Lung microvascular endothelial cell (primary cell): Measurements from ENCODE around the gene BIRC6. TPM values are rescaled to one million over a fixed set of nuclear protein-coding genes. Genes with fewer than 3 reads are reported as not detected.
A peak's percentile ranks its signal among the peaks of the same experiment; 100 is the strongest.
"Not testable (repeated sequence)": the region's sequence is repeated elsewhere in the genome, so short reads cannot be mapped to it uniquely, and the experiment has no call there.

Experiments
- DNase-seq, 2 donors: peaks; one replicate each; pipeline versions ENCODE4 v3.0.0 to v3.0.0-alpha.2; 2010; ENCODE audit warnings: low read depth in 2 of 2
- total RNA-seq: library from RNA; depleted of rRNA; stranded (reverse); fragments of >200 nt; gene quantifications from 2 replicates; pipeline ENCODE4 v1.2.1, GENCODE V29; 2014

The BIRC6 gene
- total RNA-seq = 104 and 142 TPM in 2 replicates

DNA sequence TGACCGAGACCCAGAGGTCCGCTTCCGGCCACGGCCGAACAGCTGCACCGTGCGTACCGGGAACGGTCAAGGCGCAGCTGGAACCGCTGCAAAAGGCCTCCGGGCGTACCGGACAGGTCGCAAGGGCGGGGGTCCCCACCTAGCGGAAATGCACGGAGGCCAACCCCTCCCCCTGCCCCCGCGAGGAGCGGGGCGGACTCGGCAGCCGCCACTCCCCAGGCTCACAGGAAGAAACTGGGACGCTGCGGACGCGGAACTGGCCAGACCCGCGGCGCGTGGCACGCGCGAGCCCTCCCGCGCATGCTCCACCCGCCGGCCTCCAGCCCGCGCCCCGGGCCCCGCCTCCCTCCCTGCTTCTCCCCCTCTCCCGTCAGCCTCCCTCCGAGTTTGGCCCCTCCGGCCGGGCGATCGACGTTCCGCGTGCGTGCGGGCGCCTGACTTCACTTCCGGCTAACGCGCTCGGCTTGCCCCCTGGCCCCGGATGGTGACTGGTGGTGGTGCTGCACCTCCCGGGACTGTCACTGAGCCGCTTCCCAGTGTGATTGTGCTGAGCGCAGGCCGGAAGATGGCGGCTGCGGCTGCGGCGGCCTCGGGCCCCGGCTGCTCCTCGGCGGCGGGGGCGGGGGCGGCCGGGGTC lies at the start of gene BIRC6:
TSS of gene BIRC6 (plus strand) at position 343 of the 637 bp plus-strand sequence. CDS start at position 482, 139 bp downstream.
- peak; percentile 97 to 99 for DNase-seq

- DNase-seq = no peak
Observed at GRCh38 chr2:32310577-32310976, 46.2 kb upstream of the BIRC6 start.

- no peak for DNase-seq
Observed at GRCh38 chr2:32314886-32315285, 41.9 kb upstream of the BIRC6 start.

DNA sequence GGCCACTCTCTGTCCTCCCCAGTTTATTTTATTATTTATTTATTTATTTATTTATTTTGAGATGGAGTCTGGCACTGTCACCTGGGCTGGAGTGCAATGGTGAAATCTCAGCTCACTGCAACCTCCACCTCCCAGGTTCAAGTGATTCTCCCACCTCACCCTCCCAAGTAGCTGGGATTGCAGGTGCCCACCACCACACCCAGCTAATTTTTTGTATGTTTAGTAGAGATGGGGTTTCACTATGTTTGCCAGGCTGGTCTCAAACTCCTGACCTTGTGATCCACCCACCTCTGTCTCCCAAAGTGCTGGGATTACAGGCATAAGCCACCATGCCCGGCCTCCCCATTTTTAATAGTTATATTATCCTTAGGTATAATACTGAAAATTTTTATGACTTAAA lies 28.1 kb upstream of the BIRC6 start:
- DNase-seq = not testable (repeated sequence)

DNA sequence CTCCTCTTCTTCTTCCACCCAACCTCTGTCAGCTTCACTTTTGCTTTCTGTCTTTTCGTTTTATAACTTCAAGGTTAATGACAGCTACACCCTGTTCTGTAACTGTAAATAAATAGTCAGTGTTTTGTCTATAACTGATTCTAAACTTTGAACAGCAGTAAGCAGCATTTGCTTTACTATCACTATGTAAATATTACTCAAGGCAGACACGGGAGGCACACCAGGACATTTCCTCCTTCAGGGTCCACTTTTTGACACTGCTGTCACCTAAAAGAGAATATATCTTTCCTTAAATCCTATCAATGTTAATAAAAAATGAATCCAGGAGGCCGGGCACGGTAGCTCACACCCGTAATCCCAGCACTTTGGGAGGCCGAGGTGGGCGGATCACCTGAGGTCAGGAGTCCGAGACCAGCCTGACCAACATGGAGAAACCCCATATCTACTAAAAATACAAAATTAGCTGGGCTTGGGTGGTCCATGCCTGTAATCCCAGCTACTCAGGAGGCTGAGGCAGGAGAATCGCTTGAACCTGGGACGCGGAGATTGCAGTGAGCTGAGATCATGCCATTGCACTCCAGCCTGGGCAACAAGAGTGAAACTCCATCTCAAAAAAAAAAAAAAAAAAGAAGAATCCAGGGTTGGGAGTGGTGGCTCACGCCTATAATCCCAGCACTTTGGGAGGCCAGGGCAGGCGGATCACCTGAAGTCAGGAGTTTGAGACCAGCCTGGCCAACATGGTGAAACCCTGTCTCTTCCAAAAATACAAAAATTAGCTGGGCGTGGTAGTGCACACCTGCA lies 27.4 kb upstream of the BIRC6 start:
- not testable (repeated sequence) for DNase-seq

DNA sequence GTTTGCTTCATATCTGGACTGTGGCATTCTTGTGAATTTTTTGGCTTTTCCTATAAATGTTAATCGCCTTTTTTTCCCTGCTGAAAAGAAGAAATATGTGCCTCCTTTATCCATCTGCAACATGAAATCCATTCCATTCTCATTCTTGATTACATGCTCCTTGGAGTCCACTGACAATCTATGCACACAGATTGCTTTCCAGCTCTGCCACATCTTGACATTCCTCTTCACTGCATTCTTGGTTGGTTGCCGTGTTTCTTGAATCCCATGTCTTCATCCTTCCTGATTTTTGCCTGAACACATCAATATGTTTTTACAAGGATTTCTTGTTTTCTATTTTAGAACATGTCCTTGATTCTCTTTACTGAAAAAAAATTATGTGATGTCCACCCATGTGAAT lies 26.7 kb upstream of the BIRC6 start:
- no peak for DNase-seq

GRCh38 chr2:32342801-32343200 lies 14.0 kb upstream of the BIRC6 start:
- peak; percentile 94 to 99 for DNase-seq

DNA sequence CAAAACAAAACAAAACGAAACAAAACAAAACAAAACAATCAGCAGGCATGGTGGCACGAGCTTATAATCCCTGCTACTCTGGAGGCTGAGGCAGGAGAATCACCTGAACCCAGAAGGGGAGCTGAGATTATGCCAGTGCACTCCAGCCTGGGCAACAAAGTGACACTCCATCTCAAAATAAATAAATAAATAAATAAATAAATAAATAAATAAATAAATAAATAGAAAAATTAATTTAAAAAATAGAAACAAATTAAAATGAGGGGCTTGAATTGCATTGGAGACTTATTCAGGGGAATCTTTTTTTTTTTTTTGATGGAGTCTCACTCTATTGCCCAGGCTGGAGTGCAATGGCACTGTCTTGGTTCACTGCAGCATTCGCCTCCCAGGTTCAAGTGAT lies 6.0 kb upstream of the BIRC6 start:
- DNase-seq = not testable (repeated sequence)

GRCh38 chr2:32355976-32356680 lies 695 bp upstream of the BIRC6 start:
- DNase-seq = no peak

DNA sequence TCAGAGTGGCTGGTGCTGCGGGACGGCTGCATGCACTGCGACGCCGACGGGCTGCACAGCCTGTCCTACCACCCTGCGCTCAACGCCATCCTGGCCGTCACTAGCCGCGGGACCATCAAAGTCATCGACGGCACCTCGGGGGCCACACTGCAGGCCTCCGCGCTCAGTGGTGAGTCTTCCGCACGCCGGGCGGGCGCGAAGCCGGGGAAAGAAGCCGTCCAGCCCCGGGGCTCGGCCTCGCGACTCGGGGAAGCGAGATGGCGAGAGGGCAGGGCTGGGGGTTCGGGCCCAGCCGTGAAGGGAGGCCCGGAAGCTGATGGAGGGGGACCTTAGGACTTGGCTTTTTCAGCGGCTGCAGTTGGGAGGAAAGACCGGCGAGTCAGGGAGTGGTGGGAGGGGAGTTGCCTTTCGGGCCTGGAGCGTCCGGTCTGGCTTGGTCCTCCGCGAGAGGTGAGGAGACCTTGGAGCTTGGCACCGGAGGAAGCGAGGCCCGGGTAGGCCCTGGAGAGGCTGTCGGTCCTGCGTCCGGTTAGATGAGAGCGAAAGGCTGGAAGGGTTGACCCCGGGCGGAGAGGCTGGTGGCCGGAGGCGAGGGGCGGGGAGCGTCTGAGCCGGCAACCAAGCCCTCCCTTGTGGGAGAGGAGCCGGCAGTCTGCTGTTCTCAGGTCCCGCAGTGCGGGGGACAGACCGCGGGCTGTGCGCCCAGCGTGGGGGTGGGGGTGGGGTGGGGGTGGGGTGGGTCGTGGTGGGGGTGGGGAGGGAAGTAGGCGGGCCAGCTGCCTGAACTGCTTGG lies 691 bp downstream of the BIRC6 start:
- peak; percentile 49 to 57 for DNase-seq

DNA sequence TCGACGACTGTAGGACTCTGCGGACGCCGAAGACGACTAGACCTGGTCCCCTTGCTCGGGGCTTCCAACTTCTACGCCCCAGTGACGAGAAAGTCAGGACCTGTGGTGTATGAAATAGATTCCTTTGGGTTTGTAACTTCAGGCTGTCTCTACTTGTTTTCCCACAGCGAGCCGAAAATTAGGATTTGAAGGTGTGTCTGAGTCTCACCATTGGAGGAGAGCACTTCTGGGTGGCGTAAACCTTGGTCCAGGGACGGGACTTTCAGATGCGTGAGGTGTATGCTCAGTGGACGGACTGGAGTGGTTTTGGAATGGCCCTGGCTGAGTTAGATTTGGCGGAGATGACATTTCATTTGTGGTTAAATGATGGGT lies 1.3 kb downstream of the BIRC6 start:
- peak; percentile 36 to 41 for DNase-seq

DNA sequence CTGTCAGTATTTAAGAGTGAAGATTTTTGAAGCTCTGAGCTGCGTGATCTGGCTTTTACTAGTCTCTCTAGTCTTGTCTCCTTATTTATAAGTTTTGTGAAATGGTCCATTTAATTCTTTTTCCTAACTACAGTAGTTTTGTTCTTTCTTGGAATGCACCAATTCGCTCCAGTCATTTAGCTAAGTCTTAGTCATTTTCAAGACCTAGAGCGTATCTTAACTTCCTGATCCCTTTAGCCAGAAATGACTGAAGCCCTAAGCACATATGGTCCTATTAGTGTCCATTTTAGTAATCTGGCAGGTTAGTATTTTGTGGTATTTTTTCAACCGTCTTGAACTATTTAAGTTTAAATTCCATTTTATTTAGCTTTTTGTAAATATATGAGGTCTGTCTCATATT lies 3.6 kb downstream of the BIRC6 start:
- DNase-seq = peak in 1 of 2 donors; percentile 35

- not testable (repeated sequence) for DNase-seq
Observed at GRCh38 chr2:32362997-32363396, 6.2 kb downstream of the BIRC6 start.

DNA sequence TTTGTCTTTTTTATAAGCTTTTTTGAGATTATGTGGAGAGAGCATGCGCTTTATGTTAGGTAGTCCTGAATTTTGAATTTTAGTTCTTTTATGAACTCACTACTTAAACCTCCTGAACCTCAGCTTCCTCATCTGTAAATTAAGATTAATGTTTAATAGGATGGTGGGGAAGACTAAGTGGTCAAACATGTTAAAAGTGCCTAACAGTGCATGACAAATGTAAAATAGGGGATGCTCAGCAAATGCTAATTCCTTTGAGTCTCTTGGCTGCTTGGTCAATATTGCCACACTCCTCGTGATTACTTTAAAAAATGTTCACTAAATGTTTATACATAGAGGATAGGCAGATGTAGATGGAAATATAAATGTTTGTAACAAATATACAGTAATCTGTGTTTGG lies 6.8 kb downstream of the BIRC6 start:
- no peak for DNase-seq

GRCh38 chr2:32364290-32364689 lies 7.5 kb downstream of the BIRC6 start:
- not testable (repeated sequence) for DNase-seq

- DNase-seq = not testable (repeated sequence)
Observed at GRCh38 chr2:32365679-32366078, 8.9 kb downstream of the BIRC6 start.

DNA sequence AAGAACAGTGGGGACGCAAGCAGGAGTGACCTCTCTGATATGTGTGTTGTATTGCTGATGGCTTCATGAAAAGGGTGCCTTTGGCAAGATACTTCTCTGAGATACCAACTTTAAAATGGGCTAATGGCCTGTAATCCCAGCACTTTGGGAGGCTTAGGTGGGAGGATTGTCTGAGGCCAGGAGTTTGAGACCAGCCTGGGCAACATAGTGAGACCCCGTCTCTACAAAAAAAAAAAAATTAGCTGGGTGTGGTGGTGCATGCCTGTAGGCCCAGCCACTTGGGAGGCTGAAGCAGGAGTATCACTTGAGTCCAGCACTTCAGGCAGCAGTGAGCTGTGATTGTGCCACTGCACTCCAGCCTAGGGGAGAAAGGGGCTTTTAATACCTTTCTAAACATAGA lies 9.8 kb downstream of the BIRC6 start:
- no peak for DNase-seq

- no peak for DNase-seq
Observed at GRCh38 chr2:32369222-32369621, 12.4 kb downstream of the BIRC6 start.

- DNase-seq = not testable (repeated sequence)
Observed at GRCh38 chr2:32370942-32371341, 14.1 kb downstream of the BIRC6 start.

- no peak for DNase-seq
Observed at GRCh38 chr2:32372519-32373182, 15.8 kb downstream of the BIRC6 start.
